Right lobe of liver (tissue), 6 donors: ENCODE measurements around the gene FAM20B. TPM values are rescaled to one million over a fixed set of nuclear protein-coding genes. Genes with fewer than 3 reads are reported as not detected.

Experiments
- ATAC-seq, 4 donors: fragments of 200-7000 bp; cut with Tn5 transposase; one replicate each; pipeline ENCODE4 v1.9.1; 2020; ENCODE audit warnings: mild to moderate bottlenecking in 4 of 4, moderate library complexity in 4 of 4
- DNase-seq, 3 donors: peaks; one replicate each; pipeline ENCODE4 v3.0.0-alpha.2; 2020
- H3K27ac ChIP-seq, 3 donors: fragments of 200-600 bp; one replicate each; pipeline ENCODE4 v1.8.0; 2022
- H3K27me3 ChIP-seq, 2 donors: fragments of 200-600 bp; one replicate each; pipeline ENCODE4 v1.8.0; 2022
- H3K36me3 ChIP-seq, 4 donors: fragments of 200-600 bp; sonication (generic) in 1 of 4; one replicate each; pipeline versions ENCODE4 v1.5.1 to v1.8.0; 2017 to 2022; ENCODE audit warnings: control low read depth in 1 of 4
- H3K4me1 ChIP-seq, 4 donors: fragments of 200-600 bp; sonication (generic) in 1 of 4; one replicate each; pipeline versions ENCODE4 v1.5.1 to v1.8.0; 2017 to 2022; ENCODE audit warnings: control low read depth in 1 of 4
- H3K4me3 ChIP-seq, 3 donors: fragments of 200-600 bp; one replicate each; pipeline ENCODE4 v1.8.0; 2022
- H3K9me3 ChIP-seq, 4 donors: fragments of 200-600 bp; sonication (generic) in 1 of 4; one replicate each; pipeline versions ENCODE4 v1.5.1 to v1.8.0; 2017 to 2022; ENCODE audit warnings: control low read depth in 1 of 4
- CTCF ChIP-seq, 4 donors: fragments of 200-600 bp in 3 of 4; fragments of 450-650 bp in 1 of 4; IDR thresholded peaks; one replicate each; pipeline versions ENCODE4 v1.5.1 to v1.8.0; 2016 to 2022; ENCODE audit warnings: antibody characterized with exemption in 4 of 4, mild to moderate bottlenecking in 2 of 4
- POLR2A ChIP-seq: fragments of 450-650 bp; IDR thresholded peaks from one replicate; pipeline ENCODE4 v1.6.1; 2017; ENCODE audit warnings: antibody characterized with exemption, mild to moderate bottlenecking
- WGBS: methylation state at CpG from one replicate; pipeline ENCODE4 v1.1.6; 2018; ENCODE audit warnings: low coverage, low lambda C conversion rate; ENCODE audit not compliant: insufficient coverage; ENCODE audit errors: missing lambda C conversion rate; 5-methylcytosine and 5-hydroxymethylcytosine counted together
- intact Hi-C, 2 donors: fragments of 100-400 bp; cut with DNase I; formaldehyde crosslinking; loops; one replicate each; pipeline versions ENCODE4 v1.11.2 to v1.14.1; 2022
- total RNA-seq, 6 experiments: library from RNA; depleted of rRNA in 2 of 6; stranded (reverse); fragments of >200 nt in 2 of 6; fragmentation: NEBNext Ultra II Directional in 3 of 6; extraction: Animal tissue kit (Norgen Biotek cat#: 25700) in 3 of 6; gene quantifications; one replicate each; pipeline versions ENCODE4 v1.1.0 to v1.2.4, GENCODE V29; 2016 to 2023
- donor health status: DM: no; HTN: yes; CAD: no.
- donor health status: DM: no; HTN: no; CAD: no.
- donor health status: DM: no; HTN: no; CAD: no.
- donor health status: DM: no; HTN: yes; CAD: no.
- donor health status: DM: no; HTN: yes; CAD: no.

The FAM20B gene
- total RNA-seq, 6 experiments from 2014 or later = 14.7 to 19.6 (median 17.1) TPM

DNA sequence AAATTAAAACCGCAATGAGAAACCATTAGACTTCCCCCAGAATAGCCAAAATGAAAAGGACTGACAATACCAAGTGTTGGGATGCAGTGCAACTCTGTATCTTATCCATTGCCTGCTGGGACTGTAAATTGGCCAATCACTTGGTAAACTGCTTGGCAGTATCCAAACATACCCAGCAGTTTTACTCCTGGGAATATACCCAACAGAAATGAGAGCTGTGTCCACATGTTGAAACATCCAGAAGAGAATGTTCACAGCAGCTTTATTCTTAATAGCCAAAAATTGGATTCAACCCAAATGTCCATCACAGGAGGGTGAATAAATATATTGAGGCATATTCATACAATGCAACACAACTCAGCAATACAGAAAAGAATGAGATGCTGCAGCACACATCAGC lies 13.7 kb upstream of the FAM20B start:
- 100% methylated on average over 1 of the region's 1 CpG for WGBS
- intact Hi-C loops = loop anchor here in 1 of 2 donors (10.0 kb wide), 1 partner anchor 467 kb away; no protein-coding TSS in a partner anchor
- H3K9me3 ChIP-seq = no peaks in the 10 kb centered on the region
- DNase-seq (no peak), ATAC-seq (no peak)
- no peak for TF ChIP-seq POLR2A
- no peak for TF ChIP-seq CTCF (IDR thresholded peaks at IDR 0.05)
- no peaks in the 10 kb centered on the region for H3K36me3 ChIP-seq
- H3K4me3 ChIP-seq = no peak overlapping the region
- no peaks in the 10 kb centered on the region for H3K27me3 ChIP-seq
- peaks cover 0 to 4% (median 0%) of the 10 kb centered on the region in 4 donors for H3K4me1 ChIP-seq
- H3K27ac ChIP-seq = no peak overlapping the region

DNA sequence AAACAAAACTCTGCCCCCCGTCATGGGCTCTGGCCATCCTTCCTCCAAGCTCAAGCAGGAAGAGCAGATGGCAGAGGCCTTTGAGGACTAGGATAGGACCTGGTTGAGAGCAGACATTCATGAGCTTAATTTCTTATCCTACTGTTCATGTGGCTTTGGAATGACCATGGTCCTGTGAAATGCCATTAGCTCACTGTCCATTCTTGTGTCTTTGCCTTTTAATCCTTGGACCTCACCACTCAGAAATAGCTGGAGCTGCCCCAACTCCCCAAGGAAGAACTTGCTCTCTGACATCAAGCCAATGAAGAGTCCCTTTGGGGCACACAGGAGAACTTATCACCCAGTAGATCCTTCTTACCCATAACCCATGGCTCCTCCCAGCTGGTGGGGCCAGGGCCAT lies 11.6 kb upstream of the FAM20B start:
- intact Hi-C loops = loop anchor here in 1 of 2 donors (10.0 kb wide), 1 partner anchor 469 kb away; no protein-coding TSS in a partner anchor
- peaks cover 0 to 7% (median 0%) of the 10 kb centered on the region in 4 donors for H3K4me1 ChIP-seq
- ATAC-seq (no peak), DNase-seq (no peak)
- H3K4me3 ChIP-seq = no peak overlapping the region
- H3K9me3 ChIP-seq = no peaks in the 10 kb centered on the region
- TF ChIP-seq CTCF (IDR thresholded peaks at IDR 0.05) (no peak), POLR2A (no peak)
- H3K27ac ChIP-seq = no peak overlapping the region
- no peaks in the 10 kb centered on the region for H3K27me3 ChIP-seq
- H3K36me3 ChIP-seq = no peaks in the 10 kb centered on the region
- 100% methylated on average over 1 of the region's 1 CpG for WGBS

GRCh38 chr1:179015396-179015795 lies 10.3 kb upstream of the FAM20B start:
- intact Hi-C loops = loop anchor here in 1 of 2 donors (10.0 kb wide), 1 partner anchor 471 kb away; no protein-coding TSS in a partner anchor
- WGBS = 83% methylated on average over 1 of the region's 2 CpGs
- ATAC-seq (no peak), DNase-seq (no peak)
- peaks cover 0 to 7% (median 0%) of the 10 kb centered on the region in 4 donors for H3K4me1 ChIP-seq
- no peaks in the 10 kb centered on the region for H3K36me3 ChIP-seq
- H3K4me3 ChIP-seq = no peak overlapping the region
- H3K27me3 ChIP-seq = no peaks in the 10 kb centered on the region
- H3K27ac ChIP-seq = no peak overlapping the region
- H3K9me3 ChIP-seq = no peaks in the 10 kb centered on the region
- TF ChIP-seq POLR2A (no peak), CTCF (IDR thresholded peaks at IDR 0.05) (no peak)

GRCh38 chr1:179016706-179017382 lies 8.8 kb upstream of the FAM20B start:
- H3K9me3 ChIP-seq = no peaks in the 10 kb centered on the region
- H3K36me3 ChIP-seq = no peaks in the 10 kb centered on the region
- no peak for TF ChIP-seq POLR2A
- no peak for TF ChIP-seq CTCF (IDR thresholded peaks at IDR 0.05)
- H3K27me3 ChIP-seq = no peaks in the 10 kb centered on the region
- H3K4me1 ChIP-seq = peaks cover 0 to 7% (median 0%) of the 10 kb centered on the region in 4 donors
- H3K27ac ChIP-seq = no peak overlapping the region
- ATAC-seq = peak; percentile 96 to 99 (median 98)
- DNase-seq = peak; percentile 91 to 95 (median 94)
- WGBS = 51% methylated on average over 3 of the region's 5 CpGs
- H3K4me3 ChIP-seq = no peak overlapping the region
- intact Hi-C loops = loop anchor here in 1 of 2 donors (10.0 kb wide), 1 partner anchor 472 kb away; no protein-coding TSS in a partner anchor
